Glomerular visceral epithelial cell (primary cell): ENCODE measurements around the gene CLEC17A.
"Not testable (repeated sequence)": the region's sequence is repeated elsewhere in the genome, so short reads cannot be mapped to it uniquely, and the experiment has no call there.

Experiments used
- DNase-seq: peaks from one replicate; pipeline ENCODE4 v3.0.0-alpha.2; 2016; ENCODE audit errors: extremely low spot score

Gene CLEC17A, protein sequence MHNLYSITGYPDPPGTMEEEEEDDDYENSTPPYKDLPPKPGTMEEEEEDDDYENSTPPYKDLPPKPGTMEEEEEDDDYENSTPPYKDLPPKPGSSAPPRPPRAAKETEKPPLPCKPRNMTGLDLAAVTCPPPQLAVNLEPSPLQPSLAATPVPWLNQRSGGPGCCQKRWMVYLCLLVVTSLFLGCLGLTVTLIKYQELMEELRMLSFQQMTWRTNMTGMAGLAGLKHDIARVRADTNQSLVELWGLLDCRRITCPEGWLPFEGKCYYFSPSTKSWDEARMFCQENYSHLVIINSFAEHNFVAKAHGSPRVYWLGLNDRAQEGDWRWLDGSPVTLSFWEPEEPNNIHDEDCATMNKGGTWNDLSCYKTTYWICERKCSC

GRCh38 chr19:14582894-14583340 is at the start of gene CLEC17A:
CLEC17A (plus strand) TSS chr19:14583084; CDS start chr19:14583161, 77 bp downstream.
- DNase-seq = no peak

GRCh38 chr19:14533450-14533849 is 49.4 kb upstream of the CLEC17A start:
- no peak for DNase-seq

- DNase-seq = peak; percentile 44
These were observed 45.8 kb upstream of the CLEC17A start for GRCh38 chr19:14536926-14537692.

DNA sequence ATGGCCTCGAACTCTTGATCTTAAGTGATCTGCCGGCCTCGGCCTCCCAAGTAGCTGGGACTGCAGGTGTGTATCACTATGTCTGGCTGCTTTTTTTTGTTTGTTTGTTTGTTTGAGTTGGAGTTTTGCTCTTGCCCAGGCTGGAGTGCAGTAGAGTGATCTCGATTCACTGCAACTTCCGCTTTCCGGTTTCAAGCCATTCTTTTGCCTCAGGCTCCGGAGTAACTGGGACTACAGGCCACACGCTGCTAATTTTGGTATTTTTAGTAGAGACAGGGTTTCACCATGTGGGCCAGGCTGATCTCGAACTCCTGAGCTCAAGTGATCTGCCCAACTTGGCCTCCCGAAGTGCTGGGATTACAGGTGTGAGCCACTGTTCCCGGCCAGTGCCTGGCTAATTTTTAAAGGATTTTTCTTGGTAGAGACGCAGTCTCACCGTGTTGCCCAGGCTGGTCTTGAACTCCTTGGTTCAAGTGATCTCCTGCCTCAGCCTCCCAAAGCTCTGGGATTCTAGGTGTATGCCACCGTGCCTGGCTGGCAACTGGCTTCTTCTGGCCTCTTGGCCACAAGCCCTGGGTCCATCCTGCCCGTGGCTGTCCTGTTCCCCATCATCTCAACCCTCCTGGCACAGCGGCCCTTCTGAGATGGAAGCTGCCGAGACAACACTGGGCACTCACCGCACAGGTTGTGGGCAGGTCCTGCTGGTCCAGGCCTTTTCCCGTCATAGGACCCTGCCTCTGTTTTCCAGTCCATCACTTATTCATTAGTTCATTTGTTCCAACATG is 42.0 kb upstream of the CLEC17A start:
- DNase-seq = no peak

DNA sequence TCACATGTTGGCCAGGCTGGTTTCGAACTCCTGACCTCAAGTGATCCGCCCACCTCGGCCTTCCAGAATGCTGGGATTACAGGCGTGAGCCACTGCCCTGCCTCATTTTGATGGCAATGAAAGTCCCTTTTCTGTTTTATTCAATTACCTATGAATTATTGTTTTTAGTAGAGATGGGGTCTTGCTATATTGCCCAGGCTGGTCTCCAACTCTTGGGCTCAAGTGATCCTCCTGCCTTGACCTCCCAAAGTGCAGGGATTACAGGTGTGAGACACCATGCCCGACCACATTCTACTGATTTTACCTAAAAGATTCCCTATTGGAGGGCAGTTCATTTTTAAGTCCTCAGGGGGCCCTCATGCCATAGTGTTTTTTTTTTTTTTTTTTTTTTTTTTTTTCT is 40.9 kb upstream of the CLEC17A start:
- DNase-seq = not testable (repeated sequence)

- peak; percentile 27 for DNase-seq
These were observed 40.1 kb upstream of the CLEC17A start for GRCh38 chr19:14542711-14543328.

- no peak for DNase-seq
These were observed 38.8 kb upstream of the CLEC17A start for GRCh38 chr19:14544047-14544446.

GRCh38 chr19:14544977-14545715 is 37.7 kb upstream of the CLEC17A start:
- peak; percentile 62 for DNase-seq

GRCh38 chr19:14545716-14546082 is 37.2 kb upstream of the CLEC17A start:
- no peak for DNase-seq

- peak; percentile 66 for DNase-seq
These were observed 32.6 kb upstream of the CLEC17A start for GRCh38 chr19:14550201-14550754.

GRCh38 chr19:14551134-14552005 is 31.5 kb upstream of the CLEC17A start:
- peak; percentile 56 for DNase-seq

DNA sequence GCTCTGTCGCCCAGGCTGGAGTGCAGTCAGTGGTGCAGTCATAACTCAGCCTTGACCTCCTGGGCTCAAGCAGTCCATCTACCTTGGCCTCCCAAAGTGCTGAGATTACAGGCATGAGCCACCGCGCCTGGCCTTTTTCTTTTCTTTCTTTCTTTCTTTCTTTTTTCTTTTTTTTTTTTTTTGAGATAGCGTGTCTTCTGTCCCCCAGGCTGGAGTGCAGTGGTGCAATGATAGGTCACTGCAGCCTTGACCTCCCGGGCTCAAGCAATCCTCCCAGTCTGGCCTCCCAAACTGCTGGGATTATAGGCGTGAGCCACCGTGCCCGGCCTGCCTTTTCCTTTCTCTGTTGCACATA is 30.9 kb upstream of the CLEC17A start:
- not testable (repeated sequence) for DNase-seq

- DNase-seq = no peak
These were observed 29.6 kb upstream of the CLEC17A start for GRCh38 chr19:14553042-14553938.

GRCh38 chr19:14553939-14554243 is 29.0 kb upstream of the CLEC17A start:
- no peak for DNase-seq

DNA sequence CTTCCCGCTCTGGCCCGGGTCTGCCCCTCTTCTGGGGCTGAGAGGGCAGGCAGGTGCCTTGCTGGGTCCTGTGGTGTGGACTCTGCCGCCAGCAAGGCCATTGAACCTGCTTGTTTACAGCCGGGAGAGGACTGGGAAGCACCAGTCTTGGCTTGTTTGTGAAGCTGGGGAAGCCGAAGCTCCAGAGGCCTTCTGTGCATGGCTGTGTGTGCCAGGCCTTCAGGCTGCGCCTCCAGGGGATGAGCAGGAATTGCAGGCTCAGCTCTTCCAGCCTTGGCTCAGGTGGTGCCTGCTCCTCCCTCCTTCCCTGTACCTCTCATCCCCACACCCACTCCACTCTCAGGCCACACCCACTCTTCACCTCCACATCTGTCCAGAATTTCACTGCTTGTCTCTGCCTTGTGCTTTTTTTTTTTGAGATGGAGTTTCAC is 28.5 kb upstream of the CLEC17A start:
- DNase-seq = no peak

DNA sequence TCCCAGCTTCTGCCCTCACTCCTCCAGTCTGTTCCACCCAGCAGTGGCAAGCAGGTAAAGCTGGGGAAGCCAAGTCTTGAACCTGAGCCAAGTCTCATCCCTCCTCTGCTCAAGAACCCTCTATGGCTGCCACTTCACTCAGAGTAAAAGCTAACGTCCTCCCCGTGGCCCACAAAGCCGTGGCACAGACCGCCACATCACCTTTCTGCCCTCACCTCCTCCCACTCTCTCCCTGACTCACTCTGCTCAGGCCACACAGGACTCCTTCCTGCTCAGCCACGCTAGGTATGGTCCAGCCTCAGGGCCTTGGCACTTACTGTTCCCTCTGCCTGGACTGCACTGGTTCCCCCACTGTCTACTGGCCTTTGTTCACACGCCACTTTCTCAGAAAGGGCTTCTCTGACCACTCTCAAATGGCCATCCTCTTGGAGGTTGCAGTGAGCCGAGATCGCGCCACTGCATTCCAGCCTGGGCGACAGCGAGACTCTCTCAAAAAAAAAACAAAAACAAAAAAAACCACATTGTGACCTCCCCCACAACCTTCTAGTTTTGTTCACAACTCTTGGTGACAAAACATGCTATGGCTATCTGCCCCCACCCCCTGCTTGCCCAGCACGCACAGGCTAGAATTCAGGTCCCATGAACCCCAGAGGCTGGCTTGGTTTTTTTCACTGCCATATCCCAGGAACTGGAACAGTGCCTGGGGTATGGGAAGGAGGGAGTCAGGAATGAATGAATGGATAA is 26.8 kb upstream of the CLEC17A start:
- DNase-seq = no peak

- peak; percentile 86 for DNase-seq
These were observed 26.2 kb upstream of the CLEC17A start for GRCh38 chr19:14556662-14557188.
